Measurements from ENCODE around the gene AKAP6. TPM values are rescaled to one million over a fixed set of nuclear protein-coding genes. Genes with fewer than 3 reads are reported as not detected.

Gene AKAP6
- total RNA-seq, 1 donor from 2014 or later = 0.20 TPM

- DNase-seq (ENCODE audit: low read depth in 2 of 2) = no peak
Observed at GRCh38 chr14:32404784-32405573, 75.9 kb downstream of the AKAP6 start.

GRCh38 chr14:32405856-32406255 lies 76.8 kb downstream of the AKAP6 start:
- no peak for DNase-seq (ENCODE audit: low read depth in 2 of 2)

- no peak for DNase-seq (ENCODE audit: low read depth in 2 of 2)
Observed at GRCh38 chr14:32407130-32407529, 78.0 kb downstream of the AKAP6 start.

- DNase-seq (ENCODE audit: low read depth in 2 of 2) = no peak
Observed at GRCh38 chr14:32408018-32408417, 78.9 kb downstream of the AKAP6 start.

- no peak for DNase-seq (ENCODE audit: low read depth in 2 of 2)
Observed at GRCh38 chr14:32412103-32412502, 83.0 kb downstream of the AKAP6 start.

GRCh38 chr14:32412532-32412931 lies 83.4 kb downstream of the AKAP6 start:
- DNase-seq (ENCODE audit: low read depth in 2 of 2) = no peak

- DNase-seq (ENCODE audit: low read depth in 2 of 2) = peak in 1 of 2 donors; percentile 80
Observed at GRCh38 chr14:32413967-32414640, 85.0 kb downstream of the AKAP6 start.

- DNase-seq (ENCODE audit: low read depth in 2 of 2) = peak in 1 of 2 donors; percentile 55
Observed at GRCh38 chr14:32414808-32415255, 85.7 kb downstream of the AKAP6 start.

- DNase-seq (ENCODE audit: low read depth in 2 of 2) = peak; percentile 31 to 85
Observed at GRCh38 chr14:32417956-32418552, 89.0 kb downstream of the AKAP6 start.

GRCh38 chr14:32419429-32419828 lies 90.3 kb downstream of the AKAP6 start:
- no peak for DNase-seq (ENCODE audit: low read depth in 2 of 2)

- no peak for DNase-seq (ENCODE audit: low read depth in 2 of 2)
Observed at GRCh38 chr14:32421781-32422180, 92.7 kb downstream of the AKAP6 start.

GRCh38 chr14:32422440-32422839 lies 93.3 kb downstream of the AKAP6 start:
- no peak for DNase-seq (ENCODE audit: low read depth in 2 of 2)

GRCh38 chr14:32426028-32426427 lies 96.9 kb downstream of the AKAP6 start:
- DNase-seq (ENCODE audit: low read depth in 2 of 2) = no peak

GRCh38 chr14:32426586-32427388 lies 97.7 kb downstream of the AKAP6 start:
- peak; percentile 8 to 35 for DNase-seq (ENCODE audit: low read depth in 2 of 2)

- no peak for DNase-seq (ENCODE audit: low read depth in 2 of 2)
Observed at GRCh38 chr14:32427726-32428528, 98.8 kb downstream of the AKAP6 start.

- no peak for DNase-seq (ENCODE audit: low read depth in 2 of 2)
Observed at GRCh38 chr14:32428875-32429274, 99.8 kb downstream of the AKAP6 start.

- DNase-seq (ENCODE audit: low read depth in 2 of 2) = peak in 1 of 2 donors; percentile 45
Observed at GRCh38 chr14:32430326-32430725, 101.2 kb downstream of the AKAP6 start.

- DNase-seq (ENCODE audit: low read depth in 2 of 2) = no peak
Observed at GRCh38 chr14:32432813-32433538, 103.9 kb downstream of the AKAP6 start.

- DNase-seq (ENCODE audit: low read depth in 2 of 2) = no peak
Observed at GRCh38 chr14:32434180-32434579, 105.1 kb downstream of the AKAP6 start.

- DNase-seq (ENCODE audit: low read depth in 2 of 2) = no peak
Observed at GRCh38 chr14:32434880-32435279, 105.8 kb downstream of the AKAP6 start.

Measured in lung microvascular endothelial cell (primary cell).